HG02970 (cell line): Measurements from ENCODE around the gene NSMCE1.

Source experiments
- ATAC-seq: cut with Tn5 transposase; IDR thresholded peaks from one replicate; pipeline ENCODE4 v1.9.1; 2021; ENCODE audit warnings: mild to moderate bottlenecking, moderate library complexity, moderate number of reproducible peaks; ENCODE audit not compliant: unreplicated experiment, low FRiP score

NSMCE1 gene

GRCh38 chr16:27232901-27233625, 35.5 kb downstream of the NSMCE1 start:
- ATAC-seq: no peak

DNA sequence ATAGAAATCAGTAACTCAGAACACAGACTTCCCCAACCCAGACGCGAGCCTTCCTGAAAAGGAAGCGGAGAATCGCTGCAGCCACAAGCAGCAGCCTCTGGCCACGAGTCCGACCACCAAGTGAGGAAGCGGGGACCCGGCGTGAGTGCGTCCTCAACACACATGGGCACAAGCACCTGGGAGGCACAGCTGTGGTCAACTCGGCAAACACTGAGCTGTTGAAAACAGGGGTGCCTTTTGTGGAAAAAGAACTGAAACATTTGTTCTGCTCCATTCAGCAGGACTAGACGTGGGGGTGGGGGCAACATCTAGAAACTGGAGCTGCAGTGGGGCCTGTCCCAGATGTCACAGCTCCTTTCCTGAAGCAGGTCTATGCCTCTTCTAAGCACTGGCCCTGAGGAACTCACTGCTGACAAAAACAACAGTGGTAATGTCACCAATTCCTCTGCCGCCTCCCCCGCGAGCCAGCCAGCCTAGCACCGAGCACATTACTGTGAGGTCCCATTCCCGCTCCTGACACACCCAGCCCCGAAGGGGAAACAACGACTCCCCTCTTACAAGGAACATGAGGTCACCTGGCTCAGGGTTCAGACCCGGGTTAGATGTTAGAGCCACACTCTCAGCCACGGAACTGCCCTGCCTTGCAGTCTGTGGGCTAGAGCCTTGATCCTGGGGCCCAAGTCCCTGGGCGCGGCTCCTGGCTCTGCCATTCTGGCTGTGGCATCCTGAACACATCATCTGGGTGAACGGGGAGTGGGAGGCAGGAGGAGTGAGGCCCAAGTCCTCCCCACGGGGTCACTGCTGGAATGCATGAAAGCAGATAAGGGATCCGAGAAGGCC, 36.3 kb downstream of the NSMCE1 start:
- ATAC-seq: no peak

- no peak for ATAC-seq
Observed at GRCh38 chr16:27231692-27232060, 36.9 kb downstream of the NSMCE1 start.

- no peak for ATAC-seq
Observed at GRCh38 chr16:27230562-27231001, 38.0 kb downstream of the NSMCE1 start.

- ATAC-seq: no peak
Observed at GRCh38 chr16:27229891-27230470, 38.6 kb downstream of the NSMCE1 start.

DNA sequence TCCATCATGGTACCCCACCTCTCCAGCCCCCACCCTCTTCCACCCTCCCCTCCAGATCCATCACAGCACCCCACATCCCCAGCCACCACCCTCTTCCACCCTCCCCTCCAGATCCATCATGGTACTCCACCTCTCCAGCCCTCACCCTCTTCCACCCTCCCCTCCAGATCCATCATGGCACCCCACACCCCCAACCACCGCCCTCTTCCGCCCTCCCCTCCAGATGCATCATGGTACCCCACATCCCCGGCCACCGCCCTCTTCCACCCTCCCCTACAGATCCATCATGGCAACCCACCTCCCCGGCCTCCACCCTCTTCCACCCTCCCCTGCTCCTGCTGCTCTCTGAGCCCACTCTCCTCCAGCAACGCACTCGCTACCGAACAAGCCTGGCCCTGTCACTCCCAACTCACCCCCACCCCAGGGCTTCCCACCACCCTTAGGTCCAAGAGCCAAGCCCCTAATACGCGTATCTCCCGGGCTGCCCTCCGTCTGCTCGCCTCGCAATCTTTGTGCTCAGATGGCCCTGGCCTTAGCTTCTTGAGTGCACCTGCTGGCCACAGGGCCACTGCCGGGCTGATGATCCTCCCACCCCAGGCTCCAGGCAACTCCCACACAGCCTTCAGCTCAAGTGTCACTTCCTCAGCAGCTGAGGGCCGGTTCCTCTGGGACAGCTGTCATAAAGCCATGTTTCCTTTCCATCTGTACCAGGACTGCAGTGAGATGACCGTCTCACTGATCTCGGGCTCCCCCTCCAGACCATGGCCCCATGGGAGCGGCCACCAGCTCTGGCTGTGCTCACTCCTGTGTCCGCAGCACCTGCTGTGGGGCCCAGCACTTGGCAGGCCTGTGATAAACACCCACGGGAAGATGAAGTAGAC, 39.7 kb downstream of the NSMCE1 start:
- ATAC-seq: no peak

DNA sequence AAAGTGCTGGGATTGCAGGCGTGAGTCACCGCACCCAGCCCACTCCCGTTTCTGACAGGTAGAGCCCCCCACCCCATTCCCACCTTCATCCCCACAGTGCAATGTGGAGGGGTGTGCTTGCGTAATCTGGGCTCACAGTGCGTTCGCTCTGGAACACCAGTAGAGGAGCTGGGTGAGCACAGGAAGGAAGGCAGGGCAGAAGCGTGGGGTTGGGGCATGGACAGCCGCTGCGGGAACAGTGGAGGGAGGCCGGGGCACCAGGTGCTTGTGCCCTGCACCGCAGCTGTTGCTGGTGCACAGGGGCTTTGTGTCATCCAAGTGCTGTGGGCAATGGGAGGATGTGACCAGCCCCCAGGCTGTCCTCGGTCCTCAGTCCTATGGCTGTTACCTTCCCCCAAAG, 40.5 kb downstream of the NSMCE1 start:
- no peak for ATAC-seq

DNA sequence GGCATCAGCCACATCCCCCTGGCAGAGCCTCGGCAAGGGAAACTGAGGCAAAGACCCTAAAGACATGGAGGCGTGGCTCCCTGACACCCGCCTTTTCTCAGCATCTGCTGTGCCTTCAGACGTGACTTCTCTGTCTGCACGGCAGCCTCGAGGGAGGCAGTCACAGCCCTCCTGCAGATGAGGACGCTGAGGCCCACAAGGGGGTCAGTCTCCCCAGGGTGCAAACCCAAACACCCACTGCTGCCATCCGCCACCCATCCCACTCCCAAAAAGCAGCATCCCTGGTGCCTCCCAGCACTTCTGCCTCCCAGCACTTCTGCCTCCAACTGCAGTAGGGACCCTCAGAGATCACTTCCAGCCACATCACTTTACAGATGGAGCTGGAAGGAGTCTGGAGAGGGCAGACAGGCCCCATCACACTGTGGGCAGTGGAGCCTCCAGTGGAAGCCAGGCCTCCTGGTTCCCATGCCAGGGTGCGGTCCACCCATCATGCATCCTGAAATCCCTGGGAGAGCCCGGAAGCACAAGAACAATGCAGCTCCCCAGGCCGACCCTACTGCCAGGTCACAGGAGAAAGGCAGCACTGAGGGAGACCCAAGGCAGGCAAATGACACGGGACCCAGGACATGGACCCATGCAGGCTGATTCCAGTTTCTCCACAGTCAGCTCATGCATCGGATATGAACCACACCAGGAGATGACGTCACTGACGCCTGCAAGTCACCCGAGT, 41.4 kb downstream of the NSMCE1 start:
- ATAC-seq: no peak

DNA sequence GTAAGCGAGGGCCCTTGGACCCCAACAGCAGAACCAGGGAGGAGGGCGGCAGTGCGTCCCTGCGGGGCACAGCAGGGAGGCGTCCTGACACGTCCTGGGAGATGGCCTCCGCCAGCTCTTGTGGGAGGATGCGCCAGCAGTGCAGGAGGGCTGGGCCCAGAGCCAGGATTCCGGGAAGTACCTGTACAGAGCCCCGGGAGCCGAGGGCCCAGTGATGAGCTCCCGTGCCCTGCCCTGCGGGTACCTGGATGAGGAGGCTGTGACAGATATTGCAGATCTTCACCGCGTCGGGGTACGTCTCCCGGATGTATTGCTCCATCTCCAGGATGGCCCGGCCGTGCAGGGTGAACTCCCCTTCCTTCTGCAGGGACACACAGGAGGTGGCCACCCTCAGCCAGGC, 42.1 kb downstream of the NSMCE1 start:
- ATAC-seq: no peak

DNA sequence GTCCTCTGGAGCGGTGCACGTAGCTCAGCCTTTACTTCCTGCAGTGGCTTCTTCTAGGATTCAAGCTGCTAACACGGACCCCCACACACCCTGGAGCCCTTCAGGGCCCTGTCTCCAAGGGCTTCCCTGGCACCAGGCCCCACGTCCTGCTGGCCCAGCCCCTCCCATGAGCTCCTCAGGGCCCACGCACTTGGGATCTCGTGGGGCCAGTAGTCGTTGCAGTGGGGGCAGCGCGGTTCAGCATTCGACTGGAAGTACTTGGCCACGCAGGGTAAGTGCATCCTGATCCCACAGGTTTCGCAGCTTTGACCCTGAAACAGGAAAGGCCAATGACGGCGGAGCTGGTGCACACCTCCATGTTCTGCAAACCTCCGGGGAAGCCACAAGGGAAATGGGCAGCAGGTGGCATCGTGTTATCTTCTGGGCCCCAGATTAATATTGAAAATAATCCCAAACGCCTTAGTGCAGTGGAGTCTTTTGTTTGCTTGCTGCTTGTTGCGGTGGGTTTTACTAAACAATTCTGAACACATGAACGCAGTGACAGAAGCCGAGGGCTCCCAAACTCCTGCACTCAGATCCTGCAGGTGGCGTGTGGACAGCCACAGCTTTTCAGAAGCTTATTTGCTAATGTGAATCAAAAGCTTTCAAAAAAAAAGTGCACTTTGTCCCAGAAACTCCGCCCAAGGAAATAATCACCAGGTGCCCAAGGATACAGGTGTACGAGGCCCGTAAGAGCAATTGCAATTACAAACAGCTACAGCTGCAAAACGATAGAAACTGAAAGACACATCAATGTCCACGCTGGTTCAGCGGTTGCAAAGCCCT, 42.8 kb downstream of the NSMCE1 start:
- no peak for ATAC-seq

DNA sequence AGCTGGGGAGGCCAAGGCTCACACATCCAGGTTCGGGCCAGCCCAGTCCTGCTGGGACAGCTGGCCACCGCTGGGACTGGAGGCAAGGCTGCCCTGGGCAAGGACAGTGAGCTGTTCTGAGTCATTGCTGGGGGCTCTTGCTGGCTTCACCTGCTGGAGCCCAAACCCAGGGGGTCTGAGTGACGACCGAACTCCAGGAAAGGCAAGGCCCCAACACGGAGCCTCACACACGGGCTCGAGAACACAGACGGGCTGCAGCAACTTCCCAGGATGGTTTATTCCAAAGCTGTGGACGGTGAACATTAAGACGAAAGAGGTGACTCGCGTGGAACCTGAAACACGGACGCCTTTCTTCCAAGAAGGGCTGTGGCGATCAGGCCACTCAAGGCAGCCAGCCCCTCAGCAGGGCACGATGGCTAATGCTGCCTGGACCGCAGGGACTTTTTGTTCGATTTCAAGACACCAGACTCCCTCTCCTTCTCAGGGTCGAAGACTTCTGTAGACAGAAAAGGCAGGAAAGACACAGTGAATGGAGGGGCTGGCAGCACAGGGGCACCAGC, 43.8 kb downstream of the NSMCE1 start:
- no peak for ATAC-seq

DNA sequence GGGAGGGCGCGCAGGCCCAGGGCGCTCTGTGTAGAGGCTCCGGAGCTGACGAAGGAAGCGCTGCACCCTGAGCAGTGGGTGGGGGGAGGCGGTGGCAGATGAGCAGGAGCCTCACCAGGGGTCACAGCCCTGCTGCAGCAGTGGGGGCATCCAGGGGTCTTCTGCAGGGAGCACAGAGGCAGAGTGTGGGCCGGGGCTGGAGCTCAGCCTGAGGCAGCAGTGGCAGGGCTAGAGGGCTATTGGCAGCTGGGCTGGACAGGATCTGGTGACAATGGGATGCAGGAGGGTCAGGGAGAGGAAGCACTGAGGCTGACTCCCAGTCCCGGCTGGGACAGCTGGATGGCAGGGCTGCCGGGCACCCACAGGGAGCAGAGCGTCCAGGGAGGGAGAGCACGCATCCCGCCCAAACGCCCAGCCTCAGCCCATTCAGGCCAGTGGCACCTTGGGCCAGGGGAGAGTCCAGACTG, 44.3 kb downstream of the NSMCE1 start:
- ATAC-seq: no peak

- ATAC-seq: no peak
Observed at GRCh38 chr16:27223701-27224100, 44.9 kb downstream of the NSMCE1 start.

- no peak for ATAC-seq
Observed at GRCh38 chr16:27223226-27223610, 45.4 kb downstream of the NSMCE1 start.

GRCh38 chr16:27222249-27223225, 46.0 kb downstream of the NSMCE1 start:
- no peak for ATAC-seq

GRCh38 chr16:27221576-27222248, 46.9 kb downstream of the NSMCE1 start:
- ATAC-seq: no peak

GRCh38 chr16:27220991-27221390, 47.6 kb downstream of the NSMCE1 start:
- no peak for ATAC-seq
